ENCODE results near the gene MPST. TPM values are rescaled to one million over a fixed set of nuclear protein-coding genes. Genes with fewer than 3 reads are reported as not detected.

MPST gene
- total and polyA plus RNA-seq, 5 donors from 2014 or later = 10.3 to 32.6 (median 22.0) TPM

GRCh38 chr22:37079158-37079557 lies 59.6 kb downstream of the MPST start:
- no peaks in the 10 kb centered on the region for H3K36me3 ChIP-seq (ENCODE audit: control insufficient read depth, insufficient read depth, low read length)
- peak overlapping the region; percentile 96 to 100 (median 99) for H3K27ac Mint-ChIP-seq
- no peaks in the 10 kb centered on the region for H3K27me3 ChIP-seq (ENCODE audit: control insufficient read depth, insufficient read depth, low read length)
- H3K4me3 Mint-ChIP-seq = peak overlapping the region; percentile 73 to 89 (median 87)
- no peaks in the 10 kb centered on the region for H3K36me3 Mint-ChIP-seq
- peaks cover 45% of the 10 kb centered on the region for H3K4me1 ChIP-seq (ENCODE audit: control insufficient read depth, insufficient read depth, low read length, poor library complexity, severe bottlenecking)
- H3K4me1 Mint-ChIP-seq = peaks cover 0 to 56% (median 32%) of the 10 kb centered on the region in 4 donors
- peak overlapping the region; percentile 95 for H3K27ac ChIP-seq (ENCODE audit: insufficient read depth, low read length, poor library complexity, severe bottlenecking)
- peak overlapping the region; percentile 55 for H3K4me3 ChIP-seq (ENCODE audit: low read depth, low read length)
- H3K9me3 ChIP-seq (ENCODE audit: control insufficient read depth in 2 of 2, low read length in 2 of 2) = no peaks in the 10 kb centered on the region
- ATAC-seq (ENCODE audit: low read depth in 2 of 2) (no peak), DNase-seq (no peak)
- peaks cover 0 to 1% (median 0%) of the 10 kb centered on the region in 7 donors for H3K9me3 Mint-ChIP-seq
- H3K27me3 Mint-ChIP-seq = peaks cover 14% of the 10 kb centered on the region

Other genes starting within 250 kb of the MPST start
- gene IFT27, start 243.6 kb upstream of the MPST start, total RNA-seq = 20.8 TPM
- 10 to 100 TPM; 12.0 to 20.3 (median 15.5) TPM for gene IFT27, start 243.6 kb upstream of the MPST start, polyA plus RNA-seq
- gene PVALB, start 202.7 kb upstream of the MPST start, total RNA-seq = not detected
- not detected for gene PVALB, start 202.7 kb upstream of the MPST start, polyA plus RNA-seq
- 53.1 TPM for gene NCF4, start 158.7 kb upstream of the MPST start, total RNA-seq
- gene NCF4, start 158.7 kb upstream of the MPST start, polyA plus RNA-seq = 100 to 1,000 TPM in 2 of 4 donors, 10 to 100 TPM in 2; 57.8 to 126 (median 84.6) TPM
- gene CSF2RB, start 106.1 kb upstream of the MPST start, total RNA-seq = 27.0 TPM
- 10 to 100 TPM in 2 of 4 donors, 1 to 10 TPM in 2; 5.7 to 10.6 (median 8.8) TPM for gene CSF2RB, start 106.1 kb upstream of the MPST start, polyA plus RNA-seq
- not detected for gene TST, start 295 bp upstream of the MPST start, total RNA-seq
- 1 to 10 TPM; 1.4 to 3.3 (median 1.8) TPM for gene TST, start 295 bp upstream of the MPST start, polyA plus RNA-seq
- 33.5 TPM for gene KCTD17, start 32.0 kb downstream of the MPST start, total RNA-seq
- gene KCTD17, start 32.0 kb downstream of the MPST start, polyA plus RNA-seq = 10 to 100 TPM; 10.9 to 15.4 (median 12.7) TPM
- gene TMPRSS6, start 90.0 kb downstream of the MPST start, total RNA-seq = 1.5 TPM
- under 1 TPM; 0.10 to 0.18 (median 0.14) TPM for gene TMPRSS6, start 90.0 kb downstream of the MPST start, polyA plus RNA-seq
- gene IL2RB, start 130.2 kb downstream of the MPST start, total RNA-seq = 197 TPM
- gene IL2RB, start 130.2 kb downstream of the MPST start, polyA plus RNA-seq = 100 to 1,000 TPM; 160 to 189 (median 163) TPM
- 13.6 TPM for gene C1QTNF6, start 168.5 kb downstream of the MPST start, total RNA-seq
- 1 to 10 TPM; 1.6 to 2.4 (median 2.1) TPM for gene C1QTNF6, start 168.5 kb downstream of the MPST start, polyA plus RNA-seq
- 4.3 TPM for gene SSTR3, start 192.7 kb downstream of the MPST start, total RNA-seq
- gene SSTR3, start 192.7 kb downstream of the MPST start, polyA plus RNA-seq = 1 to 10 TPM; 2.5 to 4.4 (median 3.6) TPM
- gene RAC2, start 224.5 kb downstream of the MPST start, total RNA-seq = 537 TPM
- gene RAC2, start 224.5 kb downstream of the MPST start, polyA plus RNA-seq = 1,000 to 10,000 TPM in 2 of 4 donors, 100 to 1,000 TPM in 2; 861 to 1,162 (median 988) TPM

Measured in CD4-positive, CD25-positive, alpha-beta regulatory T cell (primary cell).